IMR-90 (cell line): ENCODE results near the gene IRX3. TPM values are rescaled to one million over a fixed set of nuclear protein-coding genes. Genes with fewer than 3 reads are reported as not detected.

ENCODE experiments used
- ATAC-seq: fragments of 200-7000 bp; cut with Tn5 transposase; 2 replicates; pipeline ENCODE4 v1.9.1; 2020; ENCODE audit warnings: low read depth, mild to moderate bottlenecking, moderate library complexity
- BruUV-seq: library from RNA; stranded (reverse); fragments of 400-500 nt; replicated peaks from 2 replicates; lab custom pipeline; 2021; lab: Mats Ljungman, UMichigan
- CTCF ChIA-PET: fragments of 300-600 bp; formaldehyde crosslinking; extraction: SDS; loops from one replicate; lab custom pipeline; 2021; ENCODE audit warnings: antibody characterized with exemption; lab: Yijun Ruan, JAX
- POLR2A ChIA-PET: fragments of 300-600 bp; sonication (Branson Sonifier 250); formaldehyde crosslinking; loops from one replicate; lab custom pipeline; 2022; ENCODE audit warnings: antibody characterized with exemption; ENCODE audit not compliant: unreplicated experiment; lab: Charles Lee
- DNase-seq: peaks from one replicate; pipeline ENCODE4 v3.0.0; 2013
- H2AFZ ChIP-seq: replicated peaks from 2 replicates; pipeline ENCODE3; 2013; ENCODE audit warnings: low read length, mild to moderate bottlenecking; ENCODE audit not compliant: poor library complexity
- H2AK5ac ChIP-seq: 2 replicates; pipeline ENCODE4 v1.6.1; 2013; ENCODE audit warnings: low read depth, low read length, inconsistent platforms
- H2AK9ac ChIP-seq: replicated peaks from 2 replicates; pipeline ENCODE3; 2013; ENCODE audit warnings: mild to moderate bottlenecking, low read depth, low read length, moderate library complexity; ENCODE audit not compliant: poor library complexity
- H2BK120ac ChIP-seq: 2 replicates; pipeline ENCODE4 v1.6.1; 2013; ENCODE audit warnings: low read depth, low read length, inconsistent platforms
- H2BK15ac ChIP-seq: 3 replicates; pipeline ENCODE4 v1.6.1; 2013; ENCODE audit warnings: low read depth, low read length, inconsistent platforms
- H2BK20ac ChIP-seq: 2 replicates; pipeline ENCODE4 v1.6.1; 2013; ENCODE audit warnings: low read depth, mild to moderate bottlenecking, inconsistent platforms, low read length, moderate library complexity
- H2BK5ac ChIP-seq: 2 replicates; pipeline ENCODE4 v1.6.1; 2013; ENCODE audit warnings: mild to moderate bottlenecking, low read depth, low read length, inconsistent platforms; ENCODE audit not compliant: poor library complexity, severe bottlenecking
- H3K14ac ChIP-seq: replicated peaks from 2 replicates; pipeline ENCODE4 v1.6.1; 2013; ENCODE audit warnings: low read depth, low read length, inconsistent platforms
- H3K18ac ChIP-seq: 2 replicates; pipeline ENCODE4 v1.6.1; 2013; ENCODE audit warnings: low read depth, low read length, control low read depth
- H3K23ac ChIP-seq: 2 replicates; pipeline ENCODE4 v1.6.1; 2013; ENCODE audit warnings: low read depth, low read length, inconsistent platforms
- H3K27ac ChIP-seq: 2 replicates; pipeline ENCODE4 v1.5.1; 2013; ENCODE audit warnings: mild to moderate bottlenecking, control low read depth, low read length; ENCODE audit not compliant: insufficient read depth
- H3K27me3 ChIP-seq: 2 replicates; pipeline ENCODE4 v1.6.1; 2013; ENCODE audit warnings: low read length; ENCODE audit not compliant: control insufficient read depth, insufficient read depth
- H3K36me3 ChIP-seq: 2 replicates; pipeline ENCODE4 v1.6.1; 2013; ENCODE audit warnings: low read length, mixed read lengths; ENCODE audit not compliant: control insufficient read depth, insufficient read depth
- H3K4ac ChIP-seq: 2 replicates; pipeline ENCODE4 v1.6.1; 2013; ENCODE audit warnings: low read depth, low read length, inconsistent platforms
- H3K4me1 ChIP-seq: 2 replicates; pipeline ENCODE4 v1.6.1; 2013; ENCODE audit warnings: low read length, mixed read lengths; ENCODE audit not compliant: control insufficient read depth, insufficient read depth
- H3K4me2 ChIP-seq: 2 replicates; pipeline ENCODE4 v1.6.1; 2013; ENCODE audit warnings: low read depth, mild to moderate bottlenecking, control low read depth, low read length, moderate library complexity
- H3K4me3 ChIP-seq: 2 replicates; pipeline ENCODE4 v1.5.1; 2013; ENCODE audit warnings: low read depth, mild to moderate bottlenecking, control low read depth, low read length, moderate library complexity; ENCODE audit not compliant: insufficient read depth
- H3K56ac ChIP-seq: 2 replicates; pipeline ENCODE4 v1.6.1; 2013; ENCODE audit warnings: low read length, inconsistent platforms; ENCODE audit not compliant: insufficient read depth; ENCODE audit errors: extremely low read depth
- H3K79me1 ChIP-seq, 2 experiments: 2 replicates each; pipeline ENCODE4 v1.6.1; 2013; ENCODE audit warnings: low read length in 2 of 2, inconsistent platforms in 1 of 2, low read depth in 1 of 2
- H3K9ac ChIP-seq: 2 replicates; pipeline ENCODE4 v1.6.1; 2013; ENCODE audit warnings: low read depth, low read length, control low read depth
- H3K9me1 ChIP-seq: 2 replicates; pipeline ENCODE4 v1.6.1; 2013; ENCODE audit warnings: low read length, inconsistent platforms; ENCODE audit not compliant: insufficient read depth
- H3K9me3 ChIP-seq: 2 replicates; pipeline ENCODE4 v1.6.1; 2013; ENCODE audit warnings: low read length; ENCODE audit not compliant: control insufficient read depth, insufficient read depth
- H4K20me1 ChIP-seq: 2 replicates; pipeline ENCODE4 v1.6.1; 2013; ENCODE audit warnings: low read length, inconsistent platforms; ENCODE audit not compliant: insufficient read depth
- H4K5ac ChIP-seq: 2 replicates; pipeline ENCODE4 v1.6.1; 2013; ENCODE audit warnings: mild to moderate bottlenecking, low read depth, low read length, control low read depth
- H4K8ac ChIP-seq, 2 experiments: 2 replicates each; pipeline ENCODE4 v1.6.1; 2013; ENCODE audit warnings: low read depth in 2 of 2, low read length in 2 of 2, control low read depth in 1 of 2, inconsistent platforms in 1 of 2
- H4K91ac ChIP-seq: 2 replicates; pipeline ENCODE4 v1.6.1; 2013; ENCODE audit warnings: low read depth, low read length, inconsistent platforms; ENCODE audit not compliant: insufficient read depth
- MAZ ChIP-seq: IDR thresholded peaks from 2 replicates; pipeline ENCODE4 v1.6.1; 2012; ENCODE audit warnings: low read depth, mild to moderate bottlenecking, low read length, improper control_type of control experiment, moderate library complexity, borderline replicate concordance
- WGBS, 2 experiments: methylation state at CpG; one replicate each; pipeline versions ENCODE4 v1.1.5 to v1.1.7; 2013; ENCODE audit warnings: missing lambda C conversion rate in 2 of 2; ENCODE audit not compliant: insufficient read length in 1 of 2; ENCODE audit errors: extremely low coverage in 2 of 2; 5-methylcytosine and 5-hydroxymethylcytosine counted together
- dilution Hi-C: fragments of 300-500 bp; cut with HindIII; formaldehyde crosslinking; loops from one replicate; pipeline ENCODE4 v1.14.3; 2018; ENCODE audit warnings: low sequenced_read_pairs; ENCODE audit not compliant: unreplicated experiment
- in situ Hi-C: fragments of 300-500 bp; cut with MboI; formaldehyde crosslinking; loops from 3 replicates; pipeline ENCODE4 v1.14.3; 2019; ENCODE audit warnings: low sequenced_read_pairs, inconsistent platforms, mixed read lengths
- intact Hi-C: fragments of 100-400 bp; cut with micrococcal nuclease; formaldehyde crosslinking; loops from 2 replicates; pipeline ENCODE4 v1.10.0; 2022
- polyA plus RNA-seq, 3 experiments: library from polyadenylated mRNA; depleted of rRNA; stranded (reverse); fragments of >200 nt; gene quantifications; 2 replicates each; pipeline ENCODE4 v1.2.3, GENCODE V29; 2012; ENCODE audit warnings: low replicate concordance in 1 of 3
- total RNA-seq: library from RNA; depleted of rRNA; stranded (reverse); fragments of >200 nt; gene quantifications from 2 replicates; pipeline ENCODE4 v1.2.3, GENCODE V29; 2012

The IRX3 gene
- total and polyA plus RNA-seq, 2 of the 4 experiments (the other 2 are of a cell fraction): not detected

DNA sequence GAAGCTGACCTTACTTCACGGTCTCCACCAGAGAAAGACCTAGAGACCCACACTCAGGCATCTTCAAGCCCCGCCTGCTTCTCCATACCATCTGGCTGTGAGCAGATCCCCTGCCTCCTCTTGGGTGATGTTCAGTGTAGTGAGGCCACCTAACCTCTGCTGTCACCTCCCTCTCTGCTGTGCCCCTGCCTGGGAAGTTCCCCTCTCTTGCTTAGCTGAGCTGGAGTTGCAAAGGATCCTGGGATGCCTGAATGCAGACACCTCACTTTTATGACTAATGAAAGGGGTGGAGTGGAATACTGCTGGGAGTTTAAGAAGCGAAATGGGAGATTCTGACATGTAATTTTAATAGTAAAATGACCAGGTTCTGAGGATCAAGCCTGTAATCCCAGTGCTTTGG is 5.8 kb downstream of the IRX3 start:
- H3K4me3 ChIP-seq: no peak overlapping the region
- H3K18ac ChIP-seq: no peak overlapping the region
- in situ Hi-C loops: loop anchor here (10.0 to 25.0 kb wide), 3 partner anchors 518 to 726 kb away; partner anchors contain the start of gene IRX5
- H3K27ac ChIP-seq: no peak overlapping the region
- BruUV-seq: no TSS peak
- H3K36me3 ChIP-seq: no peaks in the 10 kb centered on the region
- H2AFZ ChIP-seq: no peak overlapping the region
- no peaks in the 10 kb centered on the region for H4K20me1 ChIP-seq
- H3K9me1 ChIP-seq: no peaks in the 10 kb centered on the region
- no peak overlapping the region for H2BK15ac ChIP-seq
- H3K79me1 ChIP-seq: no peaks in the 10 kb centered on the region
- no peak overlapping the region for H2AK5ac ChIP-seq
- no peak overlapping the region for H3K14ac ChIP-seq
- no peak for TF ChIP-seq MAZ
- no peak overlapping the region for H4K8ac ChIP-seq
- H3K4me2 ChIP-seq: no peak overlapping the region
- ChIA-PET POLR2A (interaction anchor here (0.6 kb wide), 1 partner anchor 282 kb away, joined by 3 read pairs; no protein-coding TSS in a partner anchor), CTCF (no interaction called here)
- ATAC-seq (no peak), DNase-seq (no peak)
- no peak overlapping the region for H3K56ac ChIP-seq
- peaks cover 66% of the 10 kb centered on the region for H3K27me3 ChIP-seq
- H2AK9ac ChIP-seq: no peak overlapping the region
- no peak overlapping the region for H3K23ac ChIP-seq
- intact Hi-C loops: loop anchor here (5.0 to 10.0 kb wide), 4 partner anchors 336 to 654 kb away; partner anchors contain the start of gene IRX5
- H3K9me3 ChIP-seq: peaks cover 4% of the 10 kb centered on the region; the same call in 1 of the 2 replicates
- H4K91ac ChIP-seq: no peak overlapping the region
- H2BK20ac ChIP-seq: no peak overlapping the region
- peaks cover 2% of the 10 kb centered on the region; the same call in 1 of the 2 replicates for H3K4me1 ChIP-seq
- H2BK120ac ChIP-seq: no peak overlapping the region
- no peak overlapping the region for H3K9ac ChIP-seq
- no peak overlapping the region for H2BK5ac ChIP-seq
- dilution Hi-C loops: no loop called here
- no peak overlapping the region for H3K4ac ChIP-seq
- 73% methylated on average over 1 of the region's 3 CpGs; no CpG with 5 or more reads in 1 of the 2 experiments for WGBS, 2 experiments
- no peak overlapping the region for H4K5ac ChIP-seq
